MM.1S (cell line): ENCODE results near the gene MACROD2.

Experiments used
- DNase-seq: peaks from one replicate; pipeline ENCODE4 v3.0.0-alpha.2; 2015
- H2AFZ ChIP-seq: fragments of 300-600 bp; sonication (generic); 2 replicates; pipeline ENCODE4 v1.6.0; 2016; ENCODE audit warnings: antibody characterized with exemption, low read length
- H3F3A ChIP-seq: fragments of 300-600 bp; sonication (generic); 2 replicates; pipeline ENCODE4 v1.6.1; 2016; ENCODE audit warnings: mild to moderate bottlenecking, antibody characterized with exemption, low read length, moderate library complexity, mixed read lengths; ENCODE audit not compliant: insufficient read depth
- H3K27ac ChIP-seq: fragments of 300-600 bp; sonication (generic); 2 replicates; pipeline ENCODE4 v1.5.1; 2016; ENCODE audit warnings: mild to moderate bottlenecking, low read length
- H3K27me3 ChIP-seq: fragments of 300-600 bp; sonication (generic); replicated peaks from 2 replicates; pipeline ENCODE4 v1.6.0; 2016; ENCODE audit warnings: low read length; ENCODE audit not compliant: insufficient read depth
- H3K36me3 ChIP-seq: fragments of 300-600 bp; sonication (generic); replicated peaks from 2 replicates; pipeline ENCODE4 v1.6.1; 2016; ENCODE audit warnings: mild to moderate bottlenecking, low read length, mixed read lengths; ENCODE audit not compliant: insufficient read depth
- H3K4me1 ChIP-seq: fragments of 300-600 bp; sonication (generic); 2 replicates; pipeline ENCODE4 v1.6.1; 2016; ENCODE audit warnings: low read length, mixed read lengths
- H3K4me2 ChIP-seq: fragments of 300-600 bp; sonication (generic); 2 replicates; pipeline ENCODE4 v1.6.0; 2016; ENCODE audit warnings: low read depth, low read length
- H3K4me3 ChIP-seq: fragments of 300-600 bp; sonication (generic); 2 replicates; pipeline ENCODE4 v1.5.1; 2016; ENCODE audit warnings: low read length, mixed read lengths
- H3K79me2 ChIP-seq: fragments of 300-600 bp; sonication (generic); 2 replicates; pipeline ENCODE4 v1.6.1; 2016; ENCODE audit warnings: mixed run types, low read length, mixed read lengths
- H3K9ac ChIP-seq: fragments of 300-600 bp; sonication (generic); 2 replicates; pipeline ENCODE4 v1.6.1; 2016; ENCODE audit warnings: low read length, mixed read lengths
- H3K9me2 ChIP-seq: fragments of 300-600 bp; sonication (generic); replicated peaks from 2 replicates; pipeline ENCODE4 v1.6.1; 2016; ENCODE audit warnings: mild to moderate bottlenecking, low read length, mixed read lengths; ENCODE audit not compliant: insufficient read depth
- H3K9me3 ChIP-seq: fragments of 300-600 bp; sonication (generic); replicated peaks from 2 replicates; pipeline ENCODE4 v1.6.1; 2016; ENCODE audit warnings: mild to moderate bottlenecking, low read length, mixed read lengths; ENCODE audit not compliant: insufficient read depth
- H4K20me1 ChIP-seq: fragments of 300-600 bp; sonication (generic); 2 replicates; pipeline ENCODE4 v1.6.1; 2016; ENCODE audit warnings: mild to moderate bottlenecking, low read length, moderate library complexity, mixed read lengths; ENCODE audit not compliant: insufficient read depth
- EZH2 ChIP-seq: fragments of 300-600 bp; sonication (generic); optimal IDR thresholded peaks from 2 replicates; pipeline ENCODE3; 2017; ENCODE audit warnings: low read depth, mild to moderate bottlenecking, antibody characterized with exemption, low read length, mixed read lengths
- EZH2phosphoT487 ChIP-seq: fragments of 300-600 bp; sonication (generic); IDR thresholded peaks from 2 replicates; pipeline ENCODE4 v1.6.1; 2018; ENCODE audit warnings: antibody characterized with exemption, low read length
- TF ChIP-seq, protein P1 (sequence below): fragments of 300-600 bp; sonication (generic); IDR thresholded peaks from 2 replicates; pipeline ENCODE4 v1.5.1; 2016; ENCODE audit warnings: antibody characterized with exemption, low read length, mixed read lengths

MACROD2 gene

DNA sequence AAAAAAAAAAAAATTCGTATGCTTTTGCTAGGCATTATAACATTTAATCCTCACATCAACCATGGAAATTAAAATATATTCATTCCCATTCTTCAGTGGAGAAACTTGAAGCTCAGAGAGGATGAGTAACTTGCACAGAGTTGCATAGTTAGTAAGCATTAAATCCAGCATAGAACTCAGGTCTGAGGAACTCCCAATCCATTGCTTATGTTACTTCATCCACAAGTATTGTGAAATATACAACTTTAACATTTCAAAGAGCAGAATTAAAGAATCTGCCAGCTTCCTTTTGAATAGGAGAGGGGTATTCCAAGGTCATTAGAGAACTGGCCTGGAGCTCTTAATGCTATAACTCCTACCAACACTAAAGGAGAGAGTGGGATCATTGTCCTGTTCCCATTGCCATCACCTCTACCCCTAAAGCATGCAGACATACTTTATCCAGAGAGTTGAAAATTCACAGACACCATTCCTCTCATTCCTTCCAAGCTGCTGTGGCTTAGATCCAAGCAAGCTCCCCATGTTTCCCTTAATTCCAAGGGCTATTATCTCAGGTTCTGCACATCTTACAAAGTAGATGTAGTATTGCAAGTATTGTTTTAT lies 250.2 kb downstream of the MACROD2 start:
- H3K36me3 ChIP-seq, result no peaks in the 10 kb centered on the region
- H3K27me3 ChIP-seq, result no peaks in the 10 kb centered on the region
- no peak overlapping the region for H3K9ac ChIP-seq
- no peaks in the 10 kb centered on the region for H3F3A ChIP-seq
- no peak overlapping the region for H3K4me3 ChIP-seq
- no peak for DNase-seq
- H4K20me1 ChIP-seq, result no peaks in the 10 kb centered on the region
- no peak overlapping the region for H3K4me2 ChIP-seq
- H2AFZ ChIP-seq, result no peak overlapping the region
- H3K79me2 ChIP-seq, result no peaks in the 10 kb centered on the region
- TF ChIP-seq, protein P1, sequence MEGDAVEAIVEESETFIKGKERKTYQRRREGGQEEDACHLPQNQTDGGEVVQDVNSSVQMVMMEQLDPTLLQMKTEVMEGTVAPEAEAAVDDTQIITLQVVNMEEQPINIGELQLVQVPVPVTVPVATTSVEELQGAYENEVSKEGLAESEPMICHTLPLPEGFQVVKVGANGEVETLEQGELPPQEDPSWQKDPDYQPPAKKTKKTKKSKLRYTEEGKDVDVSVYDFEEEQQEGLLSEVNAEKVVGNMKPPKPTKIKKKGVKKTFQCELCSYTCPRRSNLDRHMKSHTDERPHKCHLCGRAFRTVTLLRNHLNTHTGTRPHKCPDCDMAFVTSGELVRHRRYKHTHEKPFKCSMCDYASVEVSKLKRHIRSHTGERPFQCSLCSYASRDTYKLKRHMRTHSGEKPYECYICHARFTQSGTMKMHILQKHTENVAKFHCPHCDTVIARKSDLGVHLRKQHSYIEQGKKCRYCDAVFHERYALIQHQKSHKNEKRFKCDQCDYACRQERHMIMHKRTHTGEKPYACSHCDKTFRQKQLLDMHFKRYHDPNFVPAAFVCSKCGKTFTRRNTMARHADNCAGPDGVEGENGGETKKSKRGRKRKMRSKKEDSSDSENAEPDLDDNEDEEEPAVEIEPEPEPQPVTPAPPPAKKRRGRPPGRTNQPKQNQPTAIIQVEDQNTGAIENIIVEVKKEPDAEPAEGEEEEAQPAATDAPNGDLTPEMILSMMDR, result no peak
- TF ChIP-seq EZH2, result no peak
- TF ChIP-seq EZH2phosphoT487, result no peak
- H3K4me1 ChIP-seq, result no peaks in the 10 kb centered on the region
- no peaks in the 10 kb centered on the region for H3K9me3 ChIP-seq
- H3K27ac ChIP-seq, result no peak overlapping the region
- no peaks in the 10 kb centered on the region for H3K9me2 ChIP-seq

- Histone ChIP-seq H3K27me3 (no peaks in the 10 kb centered on the region), H3K4me1 (no peaks in the 10 kb centered on the region), H3K4me3 (no peak overlapping the region), H3K27ac (no peak overlapping the region), H3K9me3 (no peaks in the 10 kb centered on the region), H3F3A (no peaks in the 10 kb centered on the region), H3K9me2 (no peaks in the 10 kb centered on the region), H3K36me3 (no peaks in the 10 kb centered on the region), H2AFZ (no peak overlapping the region), H4K20me1 (no peaks in the 10 kb centered on the region), H3K4me2 (no peak overlapping the region), H3K79me2 (no peaks in the 10 kb centered on the region), H3K9ac (no peak overlapping the region)
- TF ChIP-seq EZH2phosphoT487 (no peak), EZH2 (no peak)
- TF ChIP-seq, protein P1, result no peak
- DNase-seq, result no peak
These were observed 264.4 kb downstream of the MACROD2 start for GRCh38 chr20:14259689-14260088.

DNA sequence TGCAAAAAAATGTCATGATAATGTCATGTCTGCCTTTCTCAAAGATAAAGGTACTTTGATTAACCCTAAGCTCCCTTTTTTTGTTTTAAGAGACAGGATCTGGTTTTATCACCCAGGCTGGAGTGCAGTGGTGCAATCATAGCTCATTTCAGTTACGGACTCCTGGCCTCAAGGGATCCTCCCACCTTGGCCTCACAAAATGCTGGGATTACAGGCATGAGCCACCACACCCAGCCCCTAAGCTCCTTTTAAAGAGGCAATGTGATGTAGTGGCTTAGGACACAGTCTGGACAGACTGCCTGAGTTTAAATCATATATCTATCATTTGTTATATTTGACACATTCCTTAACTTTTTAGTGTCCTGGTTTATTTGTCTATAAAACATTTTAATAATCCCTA lies 265.1 kb downstream of the MACROD2 start:
- no peak for DNase-seq
- H3K79me2 ChIP-seq, result no peaks in the 10 kb centered on the region
- H4K20me1 ChIP-seq, result no peaks in the 10 kb centered on the region
- H3F3A ChIP-seq, result no peaks in the 10 kb centered on the region
- H3K9me3 ChIP-seq, result no peaks in the 10 kb centered on the region
- H2AFZ ChIP-seq, result no peak overlapping the region
- H3K27ac ChIP-seq, result no peak overlapping the region
- H3K9ac ChIP-seq, result no peak overlapping the region
- H3K36me3 ChIP-seq, result no peaks in the 10 kb centered on the region
- no peak overlapping the region for H3K4me3 ChIP-seq
- H3K4me2 ChIP-seq, result no peak overlapping the region
- H3K27me3 ChIP-seq, result no peaks in the 10 kb centered on the region
- H3K4me1 ChIP-seq, result no peaks in the 10 kb centered on the region
- H3K9me2 ChIP-seq, result no peaks in the 10 kb centered on the region
- TF ChIP-seq, protein P1, result no peak
- TF ChIP-seq EZH2 (no peak), EZH2phosphoT487 (no peak)
